AG04449 (cell line): Measurements from ENCODE around the gene CACNA1E.

Source experiments
- CTCF ChIA-PET: fragments of 350-600 bp; formaldehyde crosslinking; extraction: SDS; loops from one replicate; lab custom pipeline; 2021; ENCODE audit warnings: antibody characterized with exemption; lab: Yijun Ruan, JAX
- POLR2A ChIA-PET: fragments of 400-600, 350-600 bp; formaldehyde crosslinking; extraction: SDS; loops from one replicate; lab custom pipeline; 2020; ENCODE audit warnings: antibody characterized with exemption, inconsistent platforms; lab: Yijun Ruan, JAX
- DNase-seq: peaks from one replicate; pipeline ENCODE4 v3.0.0-alpha.2; 2010; ENCODE audit warnings: low read depth, low spot score
- H3K4me3 ChIP-seq: 2 replicates; pipeline ENCODE4 v1.5.1; 2011; ENCODE audit warnings: low read depth, mild to moderate bottlenecking, control low read depth, low read length
- TF ChIP-seq, protein P1 (sequence below): IDR thresholded peaks from one replicate; pipeline ENCODE4 v1.5.1; 2011; ENCODE audit warnings: mild to moderate bottlenecking, moderate library complexity, low read length, control low read depth, inconsistent platforms; ENCODE audit not compliant: insufficient read depth; ENCODE audit errors: missing control alignments

CACNA1E gene

DNA sequence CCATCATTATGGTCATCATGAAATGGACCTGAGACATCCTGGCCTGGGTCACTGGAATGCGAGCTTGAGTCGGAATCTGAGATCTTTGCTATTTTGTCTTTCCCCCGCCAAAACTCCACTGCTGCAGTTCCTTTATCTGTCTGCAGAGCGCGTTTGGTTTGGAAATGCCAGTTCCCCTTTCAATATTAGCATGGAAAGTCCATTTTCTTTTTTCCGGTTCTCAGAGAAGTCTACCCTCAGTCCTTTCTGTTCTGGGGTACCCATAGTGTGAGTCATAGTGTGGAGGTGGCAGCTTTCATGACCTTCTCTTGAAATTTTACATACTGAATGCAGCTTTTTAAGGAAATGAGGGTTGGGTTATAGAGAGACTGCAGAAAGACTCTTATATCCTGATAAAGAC is 14.6 kb downstream of the CACNA1E start:
- H3K4me3 ChIP-seq, result no peak overlapping the region
- TF ChIP-seq, protein P1, sequence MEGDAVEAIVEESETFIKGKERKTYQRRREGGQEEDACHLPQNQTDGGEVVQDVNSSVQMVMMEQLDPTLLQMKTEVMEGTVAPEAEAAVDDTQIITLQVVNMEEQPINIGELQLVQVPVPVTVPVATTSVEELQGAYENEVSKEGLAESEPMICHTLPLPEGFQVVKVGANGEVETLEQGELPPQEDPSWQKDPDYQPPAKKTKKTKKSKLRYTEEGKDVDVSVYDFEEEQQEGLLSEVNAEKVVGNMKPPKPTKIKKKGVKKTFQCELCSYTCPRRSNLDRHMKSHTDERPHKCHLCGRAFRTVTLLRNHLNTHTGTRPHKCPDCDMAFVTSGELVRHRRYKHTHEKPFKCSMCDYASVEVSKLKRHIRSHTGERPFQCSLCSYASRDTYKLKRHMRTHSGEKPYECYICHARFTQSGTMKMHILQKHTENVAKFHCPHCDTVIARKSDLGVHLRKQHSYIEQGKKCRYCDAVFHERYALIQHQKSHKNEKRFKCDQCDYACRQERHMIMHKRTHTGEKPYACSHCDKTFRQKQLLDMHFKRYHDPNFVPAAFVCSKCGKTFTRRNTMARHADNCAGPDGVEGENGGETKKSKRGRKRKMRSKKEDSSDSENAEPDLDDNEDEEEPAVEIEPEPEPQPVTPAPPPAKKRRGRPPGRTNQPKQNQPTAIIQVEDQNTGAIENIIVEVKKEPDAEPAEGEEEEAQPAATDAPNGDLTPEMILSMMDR, result no peak
- POLR2A ChIA-PET, result no interaction called here
- no peak for DNase-seq
- CTCF ChIA-PET, result no interaction called here

- H3K4me3 ChIP-seq, result no peak overlapping the region
- POLR2A ChIA-PET, result no interaction called here
- DNase-seq, result no peak
- TF ChIP-seq, protein P1, result no peak
- CTCF ChIA-PET, result no interaction called here
Measured at GRCh38 chr1:181499825-181500224, 16.5 kb downstream of the CACNA1E start.

DNA sequence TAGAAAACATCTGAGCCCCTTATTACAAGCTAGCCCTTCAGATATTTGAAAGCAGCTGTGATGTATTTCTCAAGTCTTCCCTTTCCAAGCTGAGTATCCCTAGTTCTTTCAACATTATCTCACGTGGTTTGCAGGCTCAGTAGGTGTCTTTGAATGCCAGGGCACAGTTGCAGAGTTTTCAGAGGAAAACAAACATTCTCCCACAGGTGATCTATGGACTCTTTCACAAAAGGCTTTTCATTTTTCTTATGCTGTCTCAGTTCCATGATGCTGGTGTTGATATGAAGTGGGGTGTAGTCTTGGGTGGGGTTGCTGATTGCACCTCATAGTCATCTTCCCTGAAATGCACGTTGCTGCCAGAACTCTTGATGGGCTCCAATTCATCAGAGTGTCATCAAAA is 17.3 kb downstream of the CACNA1E start:
- ChIA-PET POLR2A (no interaction called here), CTCF (no interaction called here)
- no peak for DNase-seq
- TF ChIP-seq, protein P1, result no peak
- no peak overlapping the region for H3K4me3 ChIP-seq

GRCh38 chr1:181501612-181502011 is 18.3 kb downstream of the CACNA1E start:
- TF ChIP-seq, protein P1, result no peak
- ChIA-PET POLR2A (no interaction called here), CTCF (no interaction called here)
- DNase-seq, result no peak
- H3K4me3 ChIP-seq, result no peak overlapping the region

GRCh38 chr1:181503171-181503810 is 20.0 kb downstream of the CACNA1E start:
- TF ChIP-seq, protein P1, result no peak
- ChIA-PET POLR2A (no interaction called here), CTCF (no interaction called here)
- no peak for DNase-seq
- H3K4me3 ChIP-seq, result no peak overlapping the region

- ChIA-PET POLR2A (no interaction called here), CTCF (no interaction called here)
- H3K4me3 ChIP-seq, result no peak overlapping the region
- no peak for DNase-seq
- TF ChIP-seq, protein P1, result peak; percentile 27
Measured at GRCh38 chr1:181504399-181504842, 21.1 kb downstream of the CACNA1E start.
